Measurements from ENCODE around the gene CLUH. TPM values are rescaled to one million over a fixed set of nuclear protein-coding genes. Genes with fewer than 3 reads are reported as not detected.

CLUH gene
- total RNA-seq, 2 experiments from 2014 or later: 34.4 to 34.8 TPM

DNA sequence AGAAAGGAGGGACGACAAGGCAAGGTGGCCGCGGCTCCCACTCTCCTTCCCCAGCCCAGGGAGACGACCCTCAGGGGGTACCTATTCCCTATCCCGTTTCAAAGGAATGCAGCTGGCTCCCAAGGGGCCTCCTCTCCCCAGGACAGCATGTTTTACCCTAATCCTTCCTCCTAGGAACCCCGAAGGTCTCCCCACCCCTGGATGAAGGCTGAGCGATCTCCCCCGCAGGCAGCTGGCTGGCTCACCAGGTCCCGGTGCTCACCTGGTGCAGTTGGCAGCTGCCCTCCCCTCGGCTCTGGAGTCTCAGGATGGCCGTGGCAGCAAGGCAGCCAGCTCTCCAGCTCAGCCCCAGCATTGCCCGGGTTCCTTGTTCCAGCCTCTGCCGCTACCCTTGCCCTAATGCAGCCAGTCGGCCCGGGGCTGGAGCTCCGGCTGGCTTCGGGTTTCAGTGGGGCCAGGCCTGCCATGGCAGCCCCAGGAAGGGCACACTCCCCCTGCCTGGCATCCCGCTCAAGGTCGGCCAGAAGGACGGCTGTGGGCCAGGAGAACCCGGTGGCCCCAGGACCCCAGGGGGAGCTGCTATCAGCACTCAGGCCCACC lies 4.6 kb downstream of the CLUH start:
- Histone ChIP-seq H3K4me1 (ENCODE audit: insufficient read depth, low read length) (peaks cover 49% of the 10 kb centered on the region), H3K27ac (ENCODE audit: low read depth in 1 of 2, low read length in 2 of 2) (no peak overlapping the region), H3K9me3 (ENCODE audit: control insufficient read depth in 1 of 2, insufficient read depth in 1 of 2, low read length in 2 of 2) (no peaks in the 10 kb centered on the region), H3K36me3 (ENCODE audit: insufficient read depth, low read length) (peaks cover 15% of the 10 kb centered on the region), H3K27me3 (ENCODE audit: control insufficient read depth in 1 of 2, insufficient read depth in 2 of 2, low read length in 2 of 2) (no peaks in the 10 kb centered on the region), H3K4me3 (ENCODE audit: low read length) (no peak overlapping the region)
- Mint-ChIP-seq H3K4me3 (no peak overlapping the region), H3K9me3 (no peaks in the 10 kb centered on the region), H3K27ac (no peak overlapping the region), H3K4me1 (ENCODE audit: low read depth) (peaks cover 27% of the 10 kb centered on the region), H3K36me3 (ENCODE audit: low read depth) (peaks cover 31% of the 10 kb centered on the region), H3K27me3 (no peaks in the 10 kb centered on the region)
- TF ChIP-seq, protein P1, sequence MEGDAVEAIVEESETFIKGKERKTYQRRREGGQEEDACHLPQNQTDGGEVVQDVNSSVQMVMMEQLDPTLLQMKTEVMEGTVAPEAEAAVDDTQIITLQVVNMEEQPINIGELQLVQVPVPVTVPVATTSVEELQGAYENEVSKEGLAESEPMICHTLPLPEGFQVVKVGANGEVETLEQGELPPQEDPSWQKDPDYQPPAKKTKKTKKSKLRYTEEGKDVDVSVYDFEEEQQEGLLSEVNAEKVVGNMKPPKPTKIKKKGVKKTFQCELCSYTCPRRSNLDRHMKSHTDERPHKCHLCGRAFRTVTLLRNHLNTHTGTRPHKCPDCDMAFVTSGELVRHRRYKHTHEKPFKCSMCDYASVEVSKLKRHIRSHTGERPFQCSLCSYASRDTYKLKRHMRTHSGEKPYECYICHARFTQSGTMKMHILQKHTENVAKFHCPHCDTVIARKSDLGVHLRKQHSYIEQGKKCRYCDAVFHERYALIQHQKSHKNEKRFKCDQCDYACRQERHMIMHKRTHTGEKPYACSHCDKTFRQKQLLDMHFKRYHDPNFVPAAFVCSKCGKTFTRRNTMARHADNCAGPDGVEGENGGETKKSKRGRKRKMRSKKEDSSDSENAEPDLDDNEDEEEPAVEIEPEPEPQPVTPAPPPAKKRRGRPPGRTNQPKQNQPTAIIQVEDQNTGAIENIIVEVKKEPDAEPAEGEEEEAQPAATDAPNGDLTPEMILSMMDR (IDR thresholded peaks at IDR 0.05): no peak
- CTCF ChIA-PET: no interaction called here
- POLR2A ChIA-PET: no interaction called here
- intact Hi-C loops (cut with DNase I, micrococcal nuclease): no loop called here
- no peak for ATAC-seq (ENCODE audit: poor library complexity)
- no peak for DNase-seq

DNA sequence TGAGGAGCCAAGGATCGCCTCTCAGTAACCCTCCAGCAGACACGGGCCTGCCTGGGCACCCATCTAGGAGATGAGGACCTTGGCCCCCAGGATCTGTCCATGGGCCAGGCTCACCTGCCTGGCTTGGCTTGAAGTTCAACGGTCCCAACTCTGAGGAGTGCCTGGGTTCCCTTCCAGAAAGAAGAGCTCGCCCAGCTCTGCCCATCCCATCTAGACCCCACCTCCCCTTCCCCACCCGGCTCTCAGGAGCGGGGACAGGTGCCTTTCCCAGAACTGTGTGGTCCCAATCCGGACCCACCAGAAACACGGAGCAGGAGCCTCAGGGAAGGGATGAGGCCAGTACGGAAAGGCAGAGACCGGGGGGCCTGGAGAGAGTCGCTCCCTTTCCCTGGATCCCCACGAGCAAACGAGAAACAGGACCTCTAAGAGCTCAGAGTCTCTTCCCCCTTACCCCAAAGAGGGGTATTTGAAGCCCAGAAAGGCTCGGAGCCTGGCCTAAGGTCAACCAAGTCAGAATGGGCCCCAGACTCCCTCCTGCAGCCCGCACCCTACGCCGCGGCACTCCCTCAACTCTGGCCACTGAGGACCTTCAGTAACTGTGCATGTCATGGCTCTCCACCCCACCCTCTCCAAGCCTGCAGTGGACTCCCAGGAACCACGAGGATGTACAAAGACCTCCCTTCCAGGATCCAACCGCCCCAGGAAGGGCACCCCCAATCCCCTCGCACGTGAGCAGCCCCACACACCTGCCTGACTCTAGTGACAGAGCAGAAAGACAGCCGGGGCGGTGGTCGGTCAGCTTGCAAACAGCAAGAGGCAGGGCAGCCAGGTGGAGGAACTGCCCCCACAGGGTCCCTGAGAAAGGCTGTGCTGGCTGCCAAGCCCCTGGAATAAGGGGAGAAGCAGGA lies 5.4 kb downstream of the CLUH start:
- intact Hi-C loops (cut with DNase I, micrococcal nuclease): no loop called here
- ATAC-seq (ENCODE audit: poor library complexity) (no peak), DNase-seq (no peak)
- ChIA-PET POLR2A (no interaction called here), CTCF (interaction anchor here (0.6 kb wide), 1 partner anchor 24 kb away, joined by 3 read pairs; no protein-coding TSS in a partner anchor)
- Mint-ChIP-seq H3K27me3 (no peaks in the 10 kb centered on the region), H3K27ac (peak overlapping the region; percentile 20), H3K9me3 (no peaks in the 10 kb centered on the region), H3K4me1 (ENCODE audit: low read depth) (peaks cover 26% of the 10 kb centered on the region), H3K36me3 (ENCODE audit: low read depth) (peaks cover 32% of the 10 kb centered on the region), H3K4me3 (peak overlapping the region; percentile 20)
- no peaks in the 10 kb centered on the region for H3K9me3 ChIP-seq (ENCODE audit: control insufficient read depth in 1 of 2, insufficient read depth in 1 of 2, low read length in 2 of 2)
- no peaks in the 10 kb centered on the region for H3K27me3 ChIP-seq (ENCODE audit: control insufficient read depth in 1 of 2, insufficient read depth in 2 of 2, low read length in 2 of 2)
- H3K4me1 ChIP-seq (ENCODE audit: insufficient read depth, low read length): peaks cover 47% of the 10 kb centered on the region
- TF ChIP-seq, protein P1 (IDR thresholded peaks at IDR 0.05): no peak
- no peak overlapping the region for H3K4me3 ChIP-seq (ENCODE audit: low read length)
- H3K36me3 ChIP-seq (ENCODE audit: insufficient read depth, low read length): peaks cover 23% of the 10 kb centered on the region
- H3K27ac ChIP-seq (ENCODE audit: low read depth in 1 of 2, low read length in 2 of 2): no peak overlapping the region

DNA sequence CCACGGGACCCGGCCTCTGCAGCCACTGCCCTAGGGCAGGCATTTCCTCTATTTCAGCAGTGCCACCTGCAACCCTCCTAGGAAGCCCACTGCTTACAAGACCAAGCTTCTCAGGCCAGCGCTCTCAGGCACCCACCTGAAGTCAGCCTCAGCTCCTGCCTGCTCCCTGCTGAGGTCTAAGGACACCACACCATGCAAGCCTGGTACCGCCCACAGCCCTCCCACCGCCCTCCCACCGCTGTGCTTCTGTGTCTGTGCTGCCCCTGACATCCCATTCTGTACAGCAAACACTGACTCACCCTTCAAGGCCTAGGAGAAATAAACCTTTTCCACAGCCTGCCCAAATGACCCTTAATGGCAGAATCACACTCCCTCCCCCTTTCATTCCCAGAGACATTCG lies 6.3 kb downstream of the CLUH start:
- intact Hi-C loops (cut with DNase I, micrococcal nuclease): no loop called here
- POLR2A ChIA-PET: no interaction called here
- H3K4me1 ChIP-seq (ENCODE audit: insufficient read depth, low read length): peaks cover 39% of the 10 kb centered on the region
- peaks cover 32% of the 10 kb centered on the region for H3K36me3 Mint-ChIP-seq (ENCODE audit: low read depth)
- no peak overlapping the region for H3K4me3 ChIP-seq (ENCODE audit: low read length)
- no peaks in the 10 kb centered on the region for H3K27me3 ChIP-seq (ENCODE audit: control insufficient read depth in 1 of 2, insufficient read depth in 2 of 2, low read length in 2 of 2)
- no peaks in the 10 kb centered on the region for H3K27me3 Mint-ChIP-seq
- DNase-seq: no peak
- CTCF ChIA-PET: interaction anchor here (0.6 kb wide), 1 partner anchor 25 kb away, joined by 3 read pairs; no protein-coding TSS in a partner anchor
- H3K4me1 Mint-ChIP-seq (ENCODE audit: low read depth): peaks cover 19% of the 10 kb centered on the region
- H3K27ac Mint-ChIP-seq: no peak overlapping the region
- TF ChIP-seq, protein P1 (IDR thresholded peaks at IDR 0.05): no peak
- H3K27ac ChIP-seq (ENCODE audit: low read depth in 1 of 2, low read length in 2 of 2): no peak overlapping the region
- no peak overlapping the region for H3K4me3 Mint-ChIP-seq
- no peaks in the 10 kb centered on the region for H3K9me3 ChIP-seq (ENCODE audit: control insufficient read depth in 1 of 2, insufficient read depth in 1 of 2, low read length in 2 of 2)
- peaks cover 31% of the 10 kb centered on the region for H3K36me3 ChIP-seq (ENCODE audit: insufficient read depth, low read length)
- no peak for ATAC-seq (ENCODE audit: poor library complexity)
- no peaks in the 10 kb centered on the region for H3K9me3 Mint-ChIP-seq

Measured in CD4-positive, alpha-beta T cell (primary cell).